ENCODE measurements around the gene VPS11.

DNA sequence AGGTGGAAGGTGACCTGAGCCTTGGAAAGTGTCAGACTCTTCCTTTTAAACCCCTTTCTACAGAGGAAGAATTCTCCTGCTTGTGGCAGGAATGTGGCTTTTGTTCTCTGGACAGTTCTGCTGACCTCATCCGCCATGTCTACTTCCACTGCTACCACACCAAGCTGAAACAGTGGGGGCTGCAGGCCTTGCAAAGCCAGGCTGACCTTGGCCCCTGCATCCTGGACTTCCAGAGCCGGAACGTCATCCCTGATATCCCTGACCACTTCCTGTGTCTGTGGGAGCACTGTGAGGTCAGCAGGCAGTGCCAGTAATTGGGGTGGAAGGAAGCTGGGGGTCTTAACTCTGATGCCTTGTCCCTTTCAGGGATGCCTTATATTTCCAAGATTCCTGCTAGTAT lies 63.0 kb downstream of the VPS11 start:
- no peak for TF ChIP-seq EZH2phosphoT487 (IDR thresholded peaks at IDR 0.05; ENCODE audit: borderline replicate concordance, low read depth, low read length)
- no peak for TF ChIP-seq CTCF (conservative IDR thresholded peaks at IDR 0.05; ENCODE audit: low read length)

All from OCI-LY7 (cell line).